NCI-H2227 (cell line): ENCODE measurements around the gene SERPINB8.
A peak's percentile ranks its signal among the peaks of the same experiment; 100 is the strongest.

Experiments
- DNase-seq: peaks from one replicate; lab custom pipeline; 2025; ENCODE audit not compliant: unreplicated experiment; lab: John Stamatoyannopoulos, UW

The SERPINB8 gene

GRCh38 chr18:64011513-64011912 lies 41.6 kb downstream of the SERPINB8 start:
- no peak for DNase-seq

DNA sequence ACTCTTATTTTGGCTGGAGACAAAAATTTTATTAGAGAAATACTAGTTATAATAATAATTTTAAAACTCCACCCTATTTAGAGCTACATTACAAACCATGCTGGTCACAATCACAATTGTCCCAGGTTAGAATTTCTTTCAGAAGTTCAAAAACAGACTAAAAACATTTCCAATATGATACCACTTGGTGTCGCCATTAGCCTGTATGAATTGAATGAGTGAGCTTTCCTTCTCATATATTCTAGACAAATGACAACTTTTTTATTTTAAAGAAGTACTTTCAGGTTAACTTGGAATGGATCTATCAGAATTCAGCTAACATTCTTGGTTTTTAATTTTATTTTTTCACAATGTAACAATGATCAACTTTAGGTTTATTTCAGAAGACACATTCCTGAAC lies 48.0 kb downstream of the SERPINB8 start:
- DNase-seq: peak; percentile 54

GRCh38 chr18:64019922-64020756 lies 50.3 kb downstream of the SERPINB8 start:
- DNase-seq: no peak

DNA sequence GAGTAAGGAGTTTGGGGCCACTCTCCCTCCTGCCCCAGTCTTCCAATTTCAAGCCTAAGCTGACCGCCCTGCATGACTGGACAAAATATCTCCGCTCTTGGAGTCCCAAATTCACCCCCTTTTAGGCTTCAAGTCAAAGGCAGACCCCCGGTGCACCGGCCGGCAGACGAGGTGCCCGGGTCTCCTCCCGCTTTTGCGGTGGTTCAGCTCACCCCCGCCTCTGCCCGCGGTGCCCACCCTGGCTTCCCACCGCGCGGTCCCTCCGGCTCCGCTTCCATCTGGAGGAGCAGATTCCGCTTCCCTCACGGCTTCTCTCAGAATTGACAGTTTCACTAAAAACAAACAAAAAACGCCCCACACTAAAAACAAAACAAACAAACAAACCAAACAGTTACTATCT lies 56.5 kb downstream of the SERPINB8 start:
- no peak for DNase-seq

GRCh38 chr18:64027931-64028695 lies 58.2 kb downstream of the SERPINB8 start:
- no peak for DNase-seq

DNA sequence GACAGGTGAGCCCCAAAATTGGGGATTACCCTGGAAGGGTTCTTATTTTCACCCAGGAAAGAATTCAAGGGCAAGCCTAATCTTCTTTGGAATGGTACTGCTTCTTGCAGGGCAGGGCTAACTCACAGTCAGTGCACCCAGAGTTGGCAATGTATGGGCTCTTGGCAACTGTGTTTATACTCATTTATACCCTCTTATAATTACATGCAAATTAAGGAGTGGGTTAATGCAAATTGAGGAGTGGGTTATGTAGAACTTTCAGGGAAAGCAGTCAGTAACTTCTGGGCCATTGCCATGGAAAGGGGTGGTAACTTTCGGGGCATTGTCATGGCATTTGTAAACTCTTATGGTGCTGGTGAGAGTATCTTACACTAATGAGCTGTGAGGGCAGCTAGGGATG lies 59.2 kb downstream of the SERPINB8 start:
- no peak for DNase-seq

GRCh38 chr18:64031411-64031810 lies 61.5 kb downstream of the SERPINB8 start:
- no peak for DNase-seq

- no peak for DNase-seq
Measured at GRCh38 chr18:64032312-64032711, 62.4 kb downstream of the SERPINB8 start.

GRCh38 chr18:64037812-64038414 lies 68.0 kb downstream of the SERPINB8 start:
- peak; percentile 73 for DNase-seq
